HepG2 (cell line): ENCODE data around the gene CTNND2.

Experiments used
- CHD2 ChIP-seq: IDR thresholded peaks from 2 replicates; pipeline ENCODE4 v1.6.1; 2011; ENCODE audit warnings: low read depth, low read length, improper control_type of control experiment
- CTCF ChIP-seq: sonication (generic); formaldehyde crosslinking; IDR thresholded peaks from 2 replicates; pipeline ENCODE4 v1.5.0; 2020; ENCODE audit warnings: mild to moderate bottlenecking, missing genetic modification reagents, moderate library complexity
- EZH2 ChIP-seq: conservative IDR thresholded peaks from 2 replicates; pipeline ENCODE4 v1.6.1; 2012; ENCODE audit warnings: mild to moderate bottlenecking, low read depth, low read length, moderate library complexity
- FOSL1 ChIP-seq: sonication (generic); formaldehyde crosslinking; IDR thresholded peaks from 2 replicates; pipeline ENCODE4 v1.9.0; 2021; ENCODE audit warnings: missing genetic modification reagents, borderline replicate concordance
- JUND ChIP-seq: sonication (generic); formaldehyde crosslinking; IDR thresholded peaks from 2 replicates; pipeline ENCODE4 v1.8.0; 2022; ENCODE audit warnings: mild to moderate bottlenecking, missing genetic modification reagents
- MAX ChIP-seq: IDR thresholded peaks from 2 replicates; pipeline ENCODE4 v1.6.1; 2012; ENCODE audit warnings: inconsistent platforms
- NPAS2 ChIP-seq: sonication (generic); formaldehyde crosslinking; IDR thresholded peaks from 2 replicates; pipeline ENCODE4 v1.8.0; 2022; ENCODE audit warnings: mild to moderate bottlenecking, missing genetic modification reagents, borderline replicate concordance
- ZC3H4 ChIP-seq: sonication (generic); formaldehyde crosslinking; IDR thresholded peaks from 2 replicates; pipeline ENCODE4 v1.4.0; 2020; ENCODE audit warnings: missing genetic modification reagents, borderline replicate concordance
- ZNF256 ChIP-seq: sonication (generic); formaldehyde crosslinking; conservative IDR thresholded peaks from 2 replicates; pipeline ENCODE4 v1.4.0; 2020; ENCODE audit warnings: missing genetic modification reagents

GRCh38 chr5:11222169-11222568, 682.1 kb downstream of the CTNND2 start:
- TF ChIP-seq CHD2 (no peak), ZC3H4 (CRISPR knock-in tag) (no peak), EZH2 (no peak), MAX (no peak), CTCF (no peak), ZNF256 (CRISPR knock-in tag) (no peak), NPAS2 (CRISPR knock-in tag) (no peak), JUND (no peak), FOSL1 (no peak)
